ENCODE data around the gene EVC. TPM values are rescaled to one million over a fixed set of nuclear protein-coding genes. Genes with fewer than 3 reads are reported as not detected.

EVC gene
- total RNA-seq, 2 donors from 2014 or later = 25.5 to 29.0 TPM

DNA sequence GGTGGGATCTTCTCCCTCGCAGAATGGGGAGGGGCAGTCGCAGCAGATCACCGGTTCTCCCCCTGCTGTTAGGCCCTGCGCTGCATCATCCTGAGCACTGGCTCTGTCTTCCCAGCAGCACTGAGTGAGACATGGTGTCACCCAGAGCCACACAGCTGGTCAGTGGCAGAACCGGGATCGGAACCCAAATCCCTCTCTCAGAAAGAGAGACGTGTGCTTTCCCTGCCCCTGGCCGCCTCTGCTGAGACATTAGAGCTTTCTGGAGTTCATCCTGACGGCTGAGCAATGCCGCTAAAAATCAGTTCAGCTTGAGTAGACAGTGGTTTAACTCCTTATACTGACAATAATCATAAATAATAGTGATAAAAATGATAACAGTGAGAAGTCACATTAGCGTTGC lies 87.9 kb downstream of the EVC start:
- no peak overlapping the region for H3K9ac ChIP-seq (ENCODE audit: extremely low read depth, low read length, poor library complexity, severe bottlenecking)
- H3K9me3 ChIP-seq (ENCODE audit: control insufficient read depth, low read length) = peaks cover 6% of the 10 kb centered on the region
- no peaks in the 10 kb centered on the region for H3K4me1 ChIP-seq (ENCODE audit: control insufficient read depth, insufficient read depth, low read length)
- H3K4me3 Mint-ChIP-seq = no peak overlapping the region
- H3K27me3 Mint-ChIP-seq (ENCODE audit: insufficient read depth) = no peaks in the 10 kb centered on the region
- no peak overlapping the region for H3K27ac ChIP-seq (ENCODE audit: low read depth, low read length)
- peaks cover 4% of the 10 kb centered on the region for H3K36me3 ChIP-seq (ENCODE audit: control insufficient read depth, insufficient read depth, low read length)
- no peak overlapping the region for H3K4me3 ChIP-seq (ENCODE audit: low read length)
- TF ChIP-seq, protein P1, sequence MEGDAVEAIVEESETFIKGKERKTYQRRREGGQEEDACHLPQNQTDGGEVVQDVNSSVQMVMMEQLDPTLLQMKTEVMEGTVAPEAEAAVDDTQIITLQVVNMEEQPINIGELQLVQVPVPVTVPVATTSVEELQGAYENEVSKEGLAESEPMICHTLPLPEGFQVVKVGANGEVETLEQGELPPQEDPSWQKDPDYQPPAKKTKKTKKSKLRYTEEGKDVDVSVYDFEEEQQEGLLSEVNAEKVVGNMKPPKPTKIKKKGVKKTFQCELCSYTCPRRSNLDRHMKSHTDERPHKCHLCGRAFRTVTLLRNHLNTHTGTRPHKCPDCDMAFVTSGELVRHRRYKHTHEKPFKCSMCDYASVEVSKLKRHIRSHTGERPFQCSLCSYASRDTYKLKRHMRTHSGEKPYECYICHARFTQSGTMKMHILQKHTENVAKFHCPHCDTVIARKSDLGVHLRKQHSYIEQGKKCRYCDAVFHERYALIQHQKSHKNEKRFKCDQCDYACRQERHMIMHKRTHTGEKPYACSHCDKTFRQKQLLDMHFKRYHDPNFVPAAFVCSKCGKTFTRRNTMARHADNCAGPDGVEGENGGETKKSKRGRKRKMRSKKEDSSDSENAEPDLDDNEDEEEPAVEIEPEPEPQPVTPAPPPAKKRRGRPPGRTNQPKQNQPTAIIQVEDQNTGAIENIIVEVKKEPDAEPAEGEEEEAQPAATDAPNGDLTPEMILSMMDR (conservative IDR thresholded peaks at IDR 0.05) = no peak
- no peak for DNase-seq
- H3K27ac Mint-ChIP-seq = no peak overlapping the region
- H3K27me3 ChIP-seq (ENCODE audit: control insufficient read depth, insufficient read depth, low read length, poor library complexity, severe bottlenecking) = no peaks in the 10 kb centered on the region
- H3K4me1 Mint-ChIP-seq = no peaks in the 10 kb centered on the region
- peaks cover 52% of the 10 kb centered on the region for H3K36me3 Mint-ChIP-seq (ENCODE audit: low read depth)
- WGBS, 2 experiments (ENCODE audit: insufficient coverage in 1 of 2, insufficient read length in 1 of 2) = 92 to 94% methylated on average over 7 to 11 of the region's 11 CpGs
- H3K9me3 Mint-ChIP-seq = peaks cover 8% of the 10 kb centered on the region

DNA sequence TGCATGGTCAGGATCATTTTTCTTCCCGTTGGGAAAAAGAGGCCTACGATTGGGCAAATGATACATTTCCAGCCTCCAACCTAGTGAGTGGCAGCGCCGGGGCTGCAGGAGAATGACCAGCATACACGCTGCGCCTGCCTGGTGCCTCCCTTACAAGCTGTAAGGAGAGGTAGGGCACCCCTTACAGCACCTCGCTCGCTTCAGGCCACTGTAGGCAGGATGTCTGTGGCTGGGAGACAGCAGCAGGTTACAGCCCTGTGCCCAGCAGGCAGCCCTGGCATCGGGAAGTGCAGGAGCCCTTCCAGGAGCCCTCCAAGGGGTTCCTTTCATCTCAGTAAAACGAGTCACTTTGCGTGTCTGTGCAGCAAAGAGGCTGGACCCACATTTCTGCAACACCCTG lies 88.4 kb downstream of the EVC start:
- H3K9me3 Mint-ChIP-seq = peaks cover 8% of the 10 kb centered on the region
- Histone ChIP-seq H3K27me3 (ENCODE audit: control insufficient read depth, insufficient read depth, low read length, poor library complexity, severe bottlenecking) (no peaks in the 10 kb centered on the region), H3K36me3 (ENCODE audit: control insufficient read depth, insufficient read depth, low read length) (peaks cover 4% of the 10 kb centered on the region), H3K9ac (ENCODE audit: extremely low read depth, low read length, poor library complexity, severe bottlenecking) (no peak overlapping the region), H3K4me3 (ENCODE audit: low read length) (no peak overlapping the region), H3K4me1 (ENCODE audit: control insufficient read depth, insufficient read depth, low read length) (no peaks in the 10 kb centered on the region), H3K9me3 (ENCODE audit: control insufficient read depth, low read length) (peaks cover 6% of the 10 kb centered on the region), H3K27ac (ENCODE audit: low read depth, low read length) (no peak overlapping the region)
- DNase-seq = no peak
- H3K27me3 Mint-ChIP-seq (ENCODE audit: insufficient read depth) = no peaks in the 10 kb centered on the region
- WGBS, 2 experiments (ENCODE audit: insufficient coverage in 1 of 2, insufficient read length in 1 of 2) = 88 to 94% methylated on average over 7 to 11 of the region's 11 CpGs
- TF ChIP-seq, protein P1 (conservative IDR thresholded peaks at IDR 0.05) = no peak
- H3K4me1 Mint-ChIP-seq = no peaks in the 10 kb centered on the region
- peaks cover 54% of the 10 kb centered on the region for H3K36me3 Mint-ChIP-seq (ENCODE audit: low read depth)
- no peak overlapping the region for H3K27ac Mint-ChIP-seq
- no peak overlapping the region for H3K4me3 Mint-ChIP-seq

DNA sequence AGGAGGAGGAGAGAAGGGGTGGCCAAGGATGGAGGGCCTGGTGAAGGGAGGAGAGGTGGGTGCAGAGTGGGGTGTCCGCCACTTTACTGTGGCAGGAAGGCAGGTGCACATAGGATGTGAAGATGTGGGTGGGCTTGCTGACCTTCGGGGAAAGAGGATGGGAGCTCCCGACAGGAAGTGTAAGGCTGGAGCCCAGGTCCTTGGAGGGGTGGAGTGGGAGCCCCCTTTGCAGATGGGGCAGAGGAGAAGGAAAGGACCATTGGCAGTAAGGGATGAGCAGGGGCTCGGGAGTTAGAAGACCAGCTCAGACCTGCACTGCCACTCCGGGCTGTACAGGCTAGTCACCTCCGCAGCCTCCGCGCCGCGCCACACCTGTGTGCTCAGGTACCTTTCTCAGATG lies 89.5 kb downstream of the EVC start:
- H3K36me3 Mint-ChIP-seq (ENCODE audit: low read depth) = peaks cover 53% of the 10 kb centered on the region
- TF ChIP-seq, protein P1 (conservative IDR thresholded peaks at IDR 0.05) = no peak
- no peak overlapping the region for H3K27ac Mint-ChIP-seq

More for the DNA sequence above, 89.5 kb downstream of the EVC start:
- WGBS, 2 experiments (ENCODE audit: insufficient coverage in 1 of 2, insufficient read length in 1 of 2) = 96% methylated on average over 6 of the region's 10 CpGs; no CpG with 5 or more reads in 1 of the 2 experiments
- Histone ChIP-seq H3K27me3 (ENCODE audit: control insufficient read depth, insufficient read depth, low read length, poor library complexity, severe bottlenecking) (no peaks in the 10 kb centered on the region), H3K27ac (ENCODE audit: low read depth, low read length) (no peak overlapping the region), H3K36me3 (ENCODE audit: control insufficient read depth, insufficient read depth, low read length) (no peaks in the 10 kb centered on the region), H3K4me1 (ENCODE audit: control insufficient read depth, insufficient read depth, low read length) (no peaks in the 10 kb centered on the region), H3K9me3 (ENCODE audit: control insufficient read depth, low read length) (no peaks in the 10 kb centered on the region), H3K9ac (ENCODE audit: extremely low read depth, low read length, poor library complexity, severe bottlenecking) (no peak overlapping the region), H3K4me3 (ENCODE audit: low read length) (no peak overlapping the region)
- H3K4me1 Mint-ChIP-seq = no peaks in the 10 kb centered on the region
- H3K9me3 Mint-ChIP-seq = peaks cover 8% of the 10 kb centered on the region
- H3K4me3 Mint-ChIP-seq = no peak overlapping the region
- H3K27me3 Mint-ChIP-seq (ENCODE audit: insufficient read depth) = no peaks in the 10 kb centered on the region
- no peak for DNase-seq
